ENCODE data around the gene TTLL10. TPM values are rescaled to one million over a fixed set of nuclear protein-coding genes. Genes with fewer than 3 reads are reported as not detected.

TTLL10 gene
- total and polyA plus RNA-seq, 8 donors = 0.13 to 6.4 (median 0.46) TPM; not detected in 5

DNA sequence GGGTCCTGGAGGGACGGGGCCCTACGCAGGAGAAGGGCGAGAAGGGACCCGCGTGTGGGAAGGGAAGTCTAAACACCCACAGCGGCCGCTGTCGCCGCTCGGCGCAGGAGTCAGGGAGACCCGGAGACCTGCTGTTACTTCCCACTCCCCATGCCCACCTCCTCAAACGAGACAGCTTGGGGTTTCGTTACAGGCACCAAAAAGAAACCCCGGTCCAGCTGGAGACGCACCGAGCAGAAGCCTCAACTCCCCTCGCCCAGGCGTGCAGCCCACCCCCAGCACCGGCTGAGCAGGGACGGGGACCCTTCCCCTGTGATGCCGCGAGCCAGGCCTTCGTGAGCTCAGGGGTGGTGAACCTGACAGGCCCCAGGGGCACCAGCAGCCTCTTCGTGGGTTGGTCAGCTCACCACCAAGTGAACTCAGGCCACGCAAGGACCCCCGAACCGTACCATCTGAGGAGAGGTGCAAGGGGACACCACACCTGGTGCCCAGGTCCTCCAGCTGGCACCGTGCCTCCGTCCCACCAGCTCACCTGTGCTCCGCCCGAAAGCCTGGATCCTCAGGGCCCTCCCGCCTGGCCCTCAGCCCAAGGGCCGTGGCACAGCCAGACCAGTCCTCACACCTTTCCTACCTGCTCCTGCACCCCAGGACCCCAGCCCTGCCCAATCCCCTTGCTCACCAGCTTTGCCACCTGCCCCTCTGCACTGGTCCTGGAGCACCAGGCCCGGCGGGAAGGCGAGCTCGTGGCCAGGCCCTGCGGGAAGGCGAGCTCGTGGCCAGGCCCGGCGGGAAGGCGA, 53.1 kb downstream of the TTLL10 start:
- DNase-seq = no peak
- H3K9me3 ChIP-seq = no peaks in the 10 kb centered on the region
- TF ChIP-seq EP300 (IDR thresholded peaks at IDR 0.05) = no peak
- no peak for TF ChIP-seq POLR2AphosphoS5 (IDR thresholded peaks at IDR 0.05)
- TF ChIP-seq POLR2A (IDR thresholded peaks at IDR 0.05) = no peak
- TF ChIP-seq CTCF (IDR thresholded peaks at IDR 0.05) = no peak
- H3K4me1 ChIP-seq = peaks cover 15 to 78% (median 52%) of the 10 kb centered on the region in 4 donors
- no peaks in the 10 kb centered on the region for H3K27me3 ChIP-seq
- peaks cover 53 to 84% (median 76%) of the 10 kb centered on the region in 4 donors for H3K36me3 ChIP-seq
- WGBS, 5 donors = 88 to 93% (median 91%) methylated on average over 29 to 44 of the region's 44 CpGs
- no peak overlapping the region for H3K4me3 ChIP-seq
- no peak overlapping the region for H3K27ac ChIP-seq
- intact Hi-C loops (cut with DNase I; ENCODE audit: low total_unique reads) = loop anchor here (5.0 to 10.0 kb wide), 2 partner anchors 52 to 104 kb away; partner anchors contain the start of gene TTLL10

- peaks cover 47 to 78% (median 70%) of the 10 kb centered on the region in 4 donors for H3K36me3 ChIP-seq
- TF ChIP-seq EP300 (IDR thresholded peaks at IDR 0.05) (no peak), CTCF (IDR thresholded peaks at IDR 0.05) (no peak), POLR2AphosphoS5 (IDR thresholded peaks at IDR 0.05) (no peak), POLR2A (IDR thresholded peaks at IDR 0.05) (no peak)
- intact Hi-C loops (cut with DNase I; ENCODE audit: low total_unique reads) = loop anchor here (5.0 to 10.0 kb wide), 2 partner anchors 53 to 105 kb away; partner anchors contain the start of gene TTLL10
- H3K4me1 ChIP-seq = peaks cover 15 to 72% (median 50%) of the 10 kb centered on the region in 4 donors
- 93 to 99% (median 94%) methylated on average over 16 to 25 of the region's 25 CpGs for WGBS, 5 donors
- H3K9me3 ChIP-seq = no peaks in the 10 kb centered on the region
- H3K27ac ChIP-seq = no peak overlapping the region
- H3K4me3 ChIP-seq = no peak overlapping the region
- no peaks in the 10 kb centered on the region for H3K27me3 ChIP-seq
- no peak for DNase-seq
Measured at GRCh38 chr1:1227386-1227785, 53.7 kb downstream of the TTLL10 start.

DNA sequence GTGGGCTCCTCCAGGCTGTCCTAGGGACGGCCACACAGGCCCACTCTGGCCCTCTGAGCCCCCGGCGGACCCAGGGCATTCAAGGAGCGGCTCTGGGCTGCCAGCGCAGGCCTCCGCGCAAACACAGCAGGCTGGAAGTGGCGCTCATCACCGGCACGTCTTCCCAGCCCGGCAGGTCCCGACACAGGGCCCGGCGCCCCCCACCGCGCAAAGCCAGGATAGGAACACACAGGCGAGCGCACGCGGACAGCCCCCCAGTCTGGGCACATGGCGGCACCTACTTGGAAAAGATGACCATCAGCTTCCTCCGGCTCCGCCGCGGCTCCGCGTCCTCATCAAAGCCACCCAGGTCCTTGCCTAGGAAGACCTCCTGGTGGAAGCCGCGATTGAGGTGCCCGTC, 54.5 kb downstream of the TTLL10 start:
- Histone ChIP-seq H3K27ac (no peak overlapping the region), H3K36me3 (peaks cover 39 to 70% (median 62%) of the 10 kb centered on the region in 4 donors), H3K27me3 (no peaks in the 10 kb centered on the region), H3K9me3 (peaks cover 0 to 3% (median 0%) of the 10 kb centered on the region in 4 donors), H3K4me3 (no peak overlapping the region), H3K4me1 (peaks cover 23 to 75% (median 57%) of the 10 kb centered on the region in 4 donors)
- intact Hi-C loops (cut with DNase I; ENCODE audit: low total_unique reads) = loop anchor here (5.0 to 10.0 kb wide), 2 partner anchors 53 to 106 kb away; partner anchors contain the start of gene TTLL10
- 86 to 99% (median 94%) methylated on average over 15 to 30 of the region's 30 CpGs for WGBS, 5 donors
- no peak for TF ChIP-seq POLR2A (IDR thresholded peaks at IDR 0.05)
- no peak for TF ChIP-seq POLR2AphosphoS5 (IDR thresholded peaks at IDR 0.05)
- TF ChIP-seq EP300 (IDR thresholded peaks at IDR 0.05) = no peak
- TF ChIP-seq CTCF (IDR thresholded peaks at IDR 0.05) = no peak
- no peak for DNase-seq

DNA sequence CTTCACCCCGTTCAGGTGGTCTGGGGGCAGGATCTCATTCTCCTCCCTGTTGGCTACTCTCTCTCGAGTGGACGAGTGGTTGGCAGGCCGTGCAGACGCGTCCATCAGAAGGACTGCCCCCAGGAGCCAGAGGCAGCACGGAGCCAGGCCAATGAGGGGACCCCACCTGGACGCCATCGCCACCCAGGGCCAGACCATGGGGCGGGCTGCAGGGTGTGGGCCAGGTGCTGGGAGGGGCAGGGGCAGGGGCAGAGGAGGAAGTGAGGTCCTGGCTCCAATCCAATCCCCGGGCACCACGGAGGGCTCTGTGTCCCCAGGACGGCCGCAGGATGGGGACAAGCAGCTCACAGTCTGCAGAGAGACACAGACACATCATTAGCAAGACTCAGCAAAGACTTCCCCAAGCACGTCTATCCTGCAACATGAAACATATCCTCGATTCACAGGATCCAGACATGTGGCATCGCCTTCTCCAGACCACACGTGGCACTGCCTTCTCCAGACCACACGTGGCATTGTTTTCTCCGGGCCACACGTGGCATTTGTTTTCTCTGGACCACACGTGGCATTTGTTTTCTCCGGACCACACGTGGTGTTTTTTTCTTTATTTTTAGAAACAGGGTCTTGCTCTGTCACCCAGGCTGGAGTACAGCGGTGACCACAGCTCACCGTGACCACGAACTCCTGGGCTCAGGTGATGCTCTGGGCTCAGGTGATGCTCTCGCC, 55.1 kb downstream of the TTLL10 start:
- no peak overlapping the region for H3K27ac ChIP-seq
- no peak overlapping the region for H3K4me3 ChIP-seq
- intact Hi-C loops (cut with DNase I; ENCODE audit: low total_unique reads) = loop anchor here (5.0 to 10.0 kb wide), 2 partner anchors 54 to 106 kb away; partner anchors contain the start of gene TTLL10
- WGBS, 5 donors = 85 to 89% (median 86%) methylated on average over 15 to 28 of the region's 28 CpGs
- DNase-seq = no peak
- H3K9me3 ChIP-seq = peaks cover 0 to 3% (median 0%) of the 10 kb centered on the region in 4 donors
- no peaks in the 10 kb centered on the region for H3K27me3 ChIP-seq
- TF ChIP-seq CTCF (IDR thresholded peaks at IDR 0.05) = no peak
- peaks cover 24 to 80% (median 62%) of the 10 kb centered on the region in 4 donors for H3K4me1 ChIP-seq
- H3K36me3 ChIP-seq = peaks cover 33 to 64% (median 56%) of the 10 kb centered on the region in 4 donors

Measured in stomach (tissue), 9 donors.